DMS114 treated with DMSO at 0.1 percent for 48 hours (cell line): ENCODE measurements around the gene EIF4A3.

ENCODE experiments used
- DNase-seq: peaks from one replicate; lab custom pipeline; 2025; ENCODE audit not compliant: unreplicated experiment; lab: John Stamatoyannopoulos, UW

The EIF4A3 gene

GRCh38 chr17:80137131-80137530 lies 9.8 kb downstream of the EIF4A3 start:
- no peak for DNase-seq

- DNase-seq, result no peak
These were observed 13.3 kb downstream of the EIF4A3 start for GRCh38 chr17:80133626-80133970.

GRCh38 chr17:80132906-80133625 lies 13.9 kb downstream of the EIF4A3 start:
- no peak for DNase-seq

GRCh38 chr17:80130992-80131391 lies 15.9 kb downstream of the EIF4A3 start:
- no peak for DNase-seq

DNA sequence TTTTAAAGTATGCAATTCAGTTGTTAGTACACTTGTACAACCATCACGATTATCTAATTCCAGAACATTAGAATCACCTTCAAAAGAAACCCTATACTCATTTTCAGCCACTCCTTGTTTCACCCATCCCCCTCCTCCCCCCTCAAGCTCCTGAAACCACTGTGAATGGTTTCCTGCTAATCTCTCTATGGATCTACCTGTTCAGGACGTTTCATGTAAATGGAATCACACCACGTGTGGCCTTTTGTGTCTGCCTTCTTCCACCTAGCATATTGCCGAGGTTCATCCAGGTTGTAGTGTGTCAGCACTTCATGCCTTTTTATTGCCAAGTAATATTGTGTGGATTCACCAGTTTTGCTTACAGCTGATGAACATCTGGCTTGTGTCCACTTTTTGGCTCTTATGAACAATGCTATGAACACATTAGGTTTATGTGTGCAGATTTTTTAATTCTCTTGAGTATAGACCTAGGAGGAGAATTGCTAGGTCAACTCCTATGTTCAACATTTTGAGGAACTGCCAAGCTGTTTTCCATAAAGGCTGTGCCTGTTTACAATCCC lies 17.8 kb downstream of the EIF4A3 start:
- DNase-seq, result no peak

GRCh38 chr17:80126449-80126715 lies 20.5 kb downstream of the EIF4A3 start:
- DNase-seq, result no peak

- no peak for DNase-seq
These were observed 21.1 kb downstream of the EIF4A3 start for GRCh38 chr17:80125656-80126448.

- no peak for DNase-seq
These were observed 22.5 kb downstream of the EIF4A3 start for GRCh38 chr17:80124351-80124981.

- DNase-seq, result no peak
These were observed 23.1 kb downstream of the EIF4A3 start for GRCh38 chr17:80123791-80124190.

GRCh38 chr17:80122926-80123505 lies 23.9 kb downstream of the EIF4A3 start:
- no peak for DNase-seq

DNA sequence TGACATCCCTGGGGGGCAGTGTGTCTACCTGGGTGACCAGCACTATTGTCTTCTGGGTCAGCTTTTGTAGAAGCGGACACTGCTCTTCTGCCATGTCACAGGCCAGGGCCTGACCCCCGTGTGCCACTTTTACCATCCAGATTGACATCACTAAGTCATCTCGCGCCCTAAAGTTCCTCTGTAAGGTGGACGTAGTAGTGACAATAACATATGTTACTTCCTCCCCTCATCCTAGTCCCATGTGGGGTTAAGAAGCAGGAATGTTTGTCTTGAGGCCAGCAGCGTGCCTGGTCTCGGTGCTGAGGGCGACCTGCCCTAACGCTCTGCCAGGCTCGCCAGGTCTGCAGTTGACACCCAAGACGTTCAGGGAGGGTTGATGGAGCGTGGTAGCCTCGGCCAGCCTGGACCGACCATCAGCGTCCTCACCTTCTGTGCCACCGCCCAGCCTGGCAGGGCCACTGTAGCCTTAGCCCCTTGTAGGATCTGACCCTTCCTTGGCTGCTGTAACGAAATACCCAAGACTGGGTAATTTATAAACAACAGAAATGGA lies 24.8 kb downstream of the EIF4A3 start:
- no peak for DNase-seq

DNA sequence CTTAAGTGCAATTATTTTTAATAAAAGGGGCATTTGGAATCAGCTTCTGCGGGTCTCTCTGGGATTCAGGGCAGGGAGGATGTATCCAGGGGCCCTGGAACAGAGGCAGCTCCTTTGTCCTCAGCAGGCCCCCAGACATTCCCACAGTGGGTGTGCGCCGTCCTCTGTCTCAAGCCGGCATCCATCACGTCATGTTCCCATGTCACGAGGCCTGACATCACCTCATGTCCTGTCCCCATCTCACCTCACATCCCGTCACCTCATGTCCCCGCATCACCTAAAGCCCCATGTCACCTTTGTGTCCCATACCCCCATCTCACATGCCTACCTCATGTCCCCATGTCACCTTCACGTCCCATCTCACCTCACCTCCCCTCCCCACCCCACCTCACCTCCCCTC lies 27.1 kb downstream of the EIF4A3 start:
- no peak for DNase-seq

- no peak for DNase-seq
These were observed 27.6 kb downstream of the EIF4A3 start for GRCh38 chr17:80119271-80119791.

DNA sequence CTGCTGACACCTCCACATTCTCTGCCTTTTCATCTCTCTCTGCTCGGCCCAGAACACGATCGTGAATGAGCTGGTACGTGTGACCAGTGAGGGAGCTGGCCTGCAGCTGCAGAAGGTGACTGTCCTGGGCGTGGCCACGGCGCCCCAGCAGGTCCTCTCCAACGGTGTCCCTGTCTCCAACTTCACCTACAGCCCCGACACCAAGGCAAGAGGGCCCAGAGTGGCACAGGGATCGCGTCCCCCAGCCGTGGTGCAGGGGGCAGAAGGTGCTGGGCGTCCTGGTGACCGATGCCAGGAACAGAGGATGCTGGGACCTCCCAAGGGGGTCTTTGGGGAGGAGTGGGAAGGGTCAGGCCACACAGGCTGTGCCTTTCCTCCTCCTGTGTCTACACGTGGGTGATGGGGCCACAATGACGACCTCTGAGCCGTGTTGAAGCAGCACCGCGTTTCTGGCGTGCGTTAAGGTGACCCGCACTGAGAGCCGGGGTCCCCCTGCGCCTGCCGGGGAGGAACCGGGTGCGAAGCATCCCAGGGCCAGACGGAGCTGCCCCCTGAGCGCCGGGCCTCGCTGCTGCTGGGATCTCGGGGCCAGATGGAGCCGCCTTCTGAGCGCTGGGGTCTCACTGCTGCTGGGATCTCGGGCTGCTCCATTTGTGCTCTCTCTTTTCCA lies 28.2 kb downstream of the EIF4A3 start:
- DNase-seq, result no peak

GRCh38 chr17:80117491-80118401 lies 29.2 kb downstream of the EIF4A3 start:
- DNase-seq, result no peak

GRCh38 chr17:80116921-80117380 lies 30.0 kb downstream of the EIF4A3 start:
- DNase-seq, result no peak

DNA sequence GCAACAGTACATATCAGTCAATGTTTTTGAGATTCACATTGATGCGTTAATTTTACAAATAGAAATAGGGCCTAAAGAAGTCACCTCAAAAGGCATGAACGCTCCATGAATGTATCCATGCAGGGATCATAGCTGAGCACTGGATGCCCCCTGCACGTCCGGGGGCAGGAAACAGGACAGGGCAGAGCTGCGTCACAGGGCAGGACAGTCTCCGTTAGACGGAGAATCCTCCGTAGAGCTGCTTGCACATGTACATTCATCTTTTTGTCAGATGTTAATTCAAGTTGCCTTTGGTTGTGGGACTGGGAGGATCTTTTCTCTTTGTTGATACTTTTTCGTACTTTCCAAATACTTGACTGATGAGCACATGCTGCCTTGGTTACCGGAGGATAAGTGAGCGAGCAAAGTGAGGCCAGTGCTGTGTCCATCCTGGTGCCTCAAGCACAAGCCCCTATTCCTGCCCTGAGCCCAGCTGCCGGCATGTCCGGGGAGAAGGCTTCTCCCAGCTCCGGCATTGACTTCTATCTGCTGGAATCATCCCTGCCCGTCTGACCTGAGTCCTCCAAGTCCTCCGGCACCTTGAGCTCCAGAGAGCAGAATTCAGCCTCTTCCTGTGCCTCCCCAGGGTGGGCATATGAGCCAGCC lies 30.5 kb downstream of the EIF4A3 start:
- DNase-seq, result no peak

GRCh38 chr17:80115159-80115558 lies 31.8 kb downstream of the EIF4A3 start:
- no peak for DNase-seq

DNA sequence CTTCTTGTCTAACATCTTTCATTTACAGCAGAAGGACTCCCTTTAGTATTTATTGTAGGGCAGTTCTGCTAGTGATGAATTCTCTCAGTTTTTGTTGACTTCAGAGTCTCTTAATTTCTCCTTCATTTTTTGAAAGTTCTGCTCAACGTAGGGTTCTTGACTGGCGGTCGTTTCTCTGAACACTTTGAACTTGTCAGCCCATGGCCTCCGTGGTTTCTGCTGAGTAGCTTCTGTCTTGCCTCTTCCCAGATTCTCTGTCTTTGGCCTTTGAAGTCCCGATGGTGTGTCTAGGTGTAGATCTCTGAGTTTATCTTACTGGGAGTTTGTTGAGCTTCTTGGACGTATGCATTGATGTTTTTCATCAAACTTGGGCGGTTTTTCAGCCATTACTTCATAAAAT lies 32.2 kb downstream of the EIF4A3 start:
- no peak for DNase-seq
